GM12878 (cell line): ENCODE measurements around the gene CREB5. TPM values are rescaled to one million over a fixed set of nuclear protein-coding genes. Genes with fewer than 3 reads are reported as not detected.

Experiments used
- ATAC-seq: fragments of 200-7000 bp; cut with Tn5 transposase; 3 replicates; pipeline ENCODE4 v1.9.1; 2020; ENCODE audit warnings: mild to moderate bottlenecking, moderate library complexity
- BruUV-seq: library from RNA; stranded (reverse); fragments of 400-500 nt; replicated peaks from 2 replicates; lab custom pipeline; 2021; lab: Mats Ljungman, UMichigan
- CTCF ChIA-PET: fragments of 300-600 bp; sonication (Branson Sonifier 250); formaldehyde crosslinking; extraction: SDS; loops from one replicate; lab custom pipeline; 2021; ENCODE audit warnings: inconsistent platforms; lab: Yijun Ruan, JAX
- POLR2A ChIA-PET: fragments of 350-600 bp; formaldehyde crosslinking; extraction: SDS; loops from one replicate; lab custom pipeline; 2021; ENCODE audit warnings: inconsistent platforms; lab: Charles Lee
- RAD21 ChIA-PET: fragments of 300-600 bp; sonication (Branson Sonifier 250); formaldehyde crosslinking; loops from one replicate; lab custom pipeline; 2023; ENCODE audit warnings: antibody characterized with exemption; ENCODE audit not compliant: unreplicated experiment; lab: Charles Lee
- SMC1A ChIA-PET: fragments of 300-600 bp; sonication (Branson Sonifier 250); formaldehyde crosslinking; loops from one replicate; lab custom pipeline; 2023; ENCODE audit not compliant: unreplicated experiment, uncharacterized antibody; lab: Charles Lee
- DNase-seq: peaks from one replicate; pipeline ENCODE4 v3.0.0-alpha.2; 2011; ENCODE audit warnings: low read depth, low spot score
- FAIRE-seq: peaks from 3 replicates; lab custom pipeline; 2011; peaks lifted over from hg19 to GRCh38; lab: Jason Lieb, UNC
- H2AFZ ChIP-seq: 2 replicates; pipeline ENCODE4 v1.6.0; 2011; ENCODE audit warnings: low read depth, low read length, control low read depth; ENCODE audit not compliant: control insufficient read depth
- H3K27ac ChIP-seq: 2 replicates; pipeline ENCODE4 v1.5.1; 2011; ENCODE audit warnings: control low read depth; ENCODE audit not compliant: control insufficient read depth, insufficient read depth
- H3K27me3 ChIP-seq, 2 experiments: replicated peaks in 1 of 2; 2 replicates each; pipeline versions ENCODE4 v1.6.0 to v1.6.1; 2011; ENCODE audit warnings: low read length in 1 of 2; ENCODE audit not compliant: control insufficient read depth in 2 of 2, insufficient read depth in 2 of 2
- H3K36me3 ChIP-seq, 2 experiments: 2 replicates each; pipeline ENCODE4 v1.5.1; 2011; ENCODE audit warnings: low read length in 1 of 2; ENCODE audit not compliant: control insufficient read depth in 2 of 2, insufficient read depth in 2 of 2
- H3K4me1 ChIP-seq: 2 replicates; pipeline ENCODE4 v1.6.1; 2011; ENCODE audit warnings: mild to moderate bottlenecking, low read length, moderate library complexity, mixed read lengths; ENCODE audit not compliant: control insufficient read depth, insufficient read depth
- H3K4me2 ChIP-seq: 2 replicates; pipeline ENCODE4 v1.6.0; 2011; ENCODE audit warnings: control low read depth; ENCODE audit not compliant: control insufficient read depth, insufficient read depth
- H3K4me3 ChIP-seq: fragments of 200-600 bp; sonication (generic); 2 replicates; pipeline ENCODE4 v1.5.1; 2016
- H3K79me2 ChIP-seq: 2 replicates; pipeline ENCODE4 v1.6.0; 2011; ENCODE audit warnings: low read length; ENCODE audit not compliant: control insufficient read depth, insufficient read depth
- H3K9ac ChIP-seq: 2 replicates; pipeline ENCODE4 v1.8.0; 2011; ENCODE audit warnings: low read length, control low read depth, mixed read lengths; ENCODE audit not compliant: control insufficient read depth, insufficient read depth
- H3K9me3 ChIP-seq: replicated peaks from 3 replicates; pipeline ENCODE4 v1.5.1; 2011; ENCODE audit warnings: mild to moderate bottlenecking, low read length; ENCODE audit not compliant: control insufficient read depth, insufficient read depth
- H4K20me1 ChIP-seq: 2 replicates; pipeline ENCODE4 v1.6.0; 2011; ENCODE audit not compliant: control insufficient read depth, insufficient read depth
- CHD1 ChIP-seq: IDR thresholded peaks from 2 replicates; pipeline ENCODE4 v1.6.1; 2012; ENCODE audit warnings: low read depth, low read length, improper control_type of control experiment
- CREB1 ChIP-seq: IDR thresholded peaks from 2 replicates; pipeline ENCODE4 v1.6.1; 2012; ENCODE audit warnings: low read depth, mild to moderate bottlenecking, inconsistent platforms
- EZH2 ChIP-seq: IDR thresholded peaks from 2 replicates; pipeline ENCODE4 v1.6.1; 2012; ENCODE audit warnings: low read depth, mild to moderate bottlenecking, control low read depth, inconsistent platforms, low read length, borderline replicate concordance; ENCODE audit not compliant: control insufficient read depth
- FOS ChIP-seq: IDR thresholded peaks from 3 replicates; pipeline ENCODE4 v1.6.1; 2011; ENCODE audit warnings: borderline replicate concordance; ENCODE audit not compliant: insufficient read length; ENCODE audit errors: extremely low read depth
- HDAC6 ChIP-seq: fragments of 200-600 bp; sonication (generic); IDR thresholded peaks from one replicate; pipeline ENCODE4 v1.8.0; 2017; ENCODE audit warnings: antibody characterized with exemption; ENCODE audit not compliant: unreplicated experiment
- IKZF2 ChIP-seq, 2 experiments: fragments of 450-650 bp; IDR thresholded peaks; 2 replicates each; pipeline ENCODE4 v1.6.1; 2017; ENCODE audit warnings: mild to moderate bottlenecking in 2 of 2, moderate library complexity in 2 of 2
- KAT2A ChIP-seq: conservative IDR thresholded peaks from 2 replicates; pipeline ENCODE4 v1.6.1; 2011; ENCODE audit warnings: low read depth, low read length; ENCODE audit not compliant: control insufficient read depth
- KDM1A ChIP-seq: fragments of 200-600 bp; sonication (generic); IDR thresholded peaks from 2 replicates; pipeline ENCODE4 v1.6.1; 2016; ENCODE audit warnings: borderline replicate concordance
- MEF2A ChIP-seq: IDR thresholded peaks from 2 replicates; pipeline ENCODE4 v1.6.1; 2011; ENCODE audit warnings: low read depth, mild to moderate bottlenecking, low read length, moderate library complexity; ENCODE audit not compliant: insufficient read depth
- MYB ChIP-seq: fragments of 150-350 bp; IDR thresholded peaks from 2 replicates; pipeline ENCODE4 v1.6.1; 2014; ENCODE audit warnings: mild to moderate bottlenecking, low read depth, low read length, borderline replicate concordance
- NR2F1 ChIP-seq: fragments of 450-650 bp; conservative IDR thresholded peaks from 2 replicates; pipeline ENCODE4 v1.6.1; 2017; ENCODE audit warnings: mild to moderate bottlenecking
- POLR2AphosphoS2 ChIP-seq: IDR thresholded peaks from 2 replicates; pipeline ENCODE4 v1.6.1; 2011; ENCODE audit warnings: low read depth, mild to moderate bottlenecking, low read length, improper control_type of control experiment, moderate library complexity
- RAD21 ChIP-seq: IDR thresholded peaks from 2 replicates; pipeline ENCODE4 v1.6.1; 2011; ENCODE audit warnings: mild to moderate bottlenecking, low read depth, low read length, moderate library complexity; ENCODE audit not compliant: insufficient read depth
- RELA ChIP-seq: fragments of 450-650 bp; IDR thresholded peaks from 2 replicates; pipeline ENCODE4 v1.8.0; 2014; ENCODE audit warnings: borderline replicate concordance; ENCODE audit not compliant: partially characterized antibody
- RFX5 ChIP-seq: IDR thresholded peaks from 2 replicates; pipeline ENCODE4 v1.6.1; 2011; ENCODE audit warnings: low read depth, low read length, improper control_type of control experiment
- SMARCA5 ChIP-seq: fragments of 450-650 bp; IDR thresholded peaks from 2 replicates; pipeline ENCODE4 v1.6.1; 2017; ENCODE audit warnings: mild to moderate bottlenecking
- SMC3 ChIP-seq: IDR thresholded peaks from 2 replicates; pipeline ENCODE4 v1.6.1; 2011; ENCODE audit warnings: low read length, improper control_type of control experiment, borderline replicate concordance
- YY1 ChIP-seq: IDR thresholded peaks from 2 replicates; pipeline ENCODE4 v1.6.1; 2011; ENCODE audit warnings: low read depth, mild to moderate bottlenecking, low read length
- ZNF622 ChIP-seq: fragments of 450-650 bp; IDR thresholded peaks from 2 replicates; pipeline ENCODE4 v1.6.1; 2017; ENCODE audit warnings: mild to moderate bottlenecking, inconsistent platforms
- whole genome bisulfite sequencing: methylation state at CpG from one replicate; pipeline ENCODE4 v1.1.6; 2016; ENCODE audit warnings: low lambda C conversion rate; ENCODE audit not compliant: insufficient replicate concordance, insufficient coverage; ENCODE audit errors: missing lambda C conversion rate; 5-methylcytosine and 5-hydroxymethylcytosine counted together
- in situ Hi-C: fragments of 300-500 bp; cut with MboI; formaldehyde crosslinking; loops from 9 replicates; pipeline ENCODE4 v1.14.3; 2018; ENCODE audit warnings: mixed read lengths
- intact Hi-C: fragments of 100-400 bp; cut with micrococcal nuclease; formaldehyde crosslinking; loops from one replicate; pipeline ENCODE4 v1.14.2; 2022; ENCODE audit not compliant: unreplicated experiment
- polyA plus RNA-seq, 11 experiments: library from polyadenylated mRNA; depleted of rRNA in 4 of 11; unstranded in 6 of 11; stranded (reverse) in 5 of 11; fragments of >200 nt; fragmentation: Nextera tagmentation in 4 of 11; fragmentation: Illumina TruSeq in 1 of 11; extraction: Ambion mirVana in 4 of 11; extraction: Trizol in 1 of 11; gene quantifications; 1 replicate in 1 of 11; 2 replicates in 10 of 11; pipeline versions ENCODE4 v1.2.1 to v1.2.3, GENCODE V29; 2011 to 2016; ENCODE audit warnings: inconsistent platforms in 2 of 11, missing spikeins in 2 of 11, low read depth in 1 of 11
- total RNA-seq, 4 experiments: library from RNA; depleted of rRNA in 3 of 4; stranded (reverse); fragments of >200 nt in 3 of 4; fragmentation: Illumina TruSeq in 1 of 4; extraction: Trizol in 1 of 4; gene quantifications; 2 replicates each; pipeline versions ENCODE4 v1.2.1 to v1.2.3, GENCODE V29; 2013 to 2021
- TF ChIP-seq, protein P1 (sequence below): fragments of 450-650 bp; IDR thresholded peaks from 2 replicates; pipeline ENCODE4 v1.6.1; 2017; ENCODE audit warnings: low read depth, mild to moderate bottlenecking, moderate library complexity
- TF ChIP-seq, protein P2 (sequence below): fragments of 450-650 bp; IDR thresholded peaks from 2 replicates; pipeline ENCODE4 v1.6.1; 2016; ENCODE audit warnings: mild to moderate bottlenecking
- TF ChIP-seq, protein P3 (sequence below): IDR thresholded peaks from 2 replicates; pipeline ENCODE4 v1.6.1; 2012; ENCODE audit warnings: low read depth, low read length, improper control_type of control experiment

Gene CREB5
- total and polyA plus RNA-seq, 10 of the 15 experiments (the other 5 are each of a cell fraction or from before 2014, with no cell fraction given) = 12.9 to 74.1 (median 53.0) TPM

DNA sequence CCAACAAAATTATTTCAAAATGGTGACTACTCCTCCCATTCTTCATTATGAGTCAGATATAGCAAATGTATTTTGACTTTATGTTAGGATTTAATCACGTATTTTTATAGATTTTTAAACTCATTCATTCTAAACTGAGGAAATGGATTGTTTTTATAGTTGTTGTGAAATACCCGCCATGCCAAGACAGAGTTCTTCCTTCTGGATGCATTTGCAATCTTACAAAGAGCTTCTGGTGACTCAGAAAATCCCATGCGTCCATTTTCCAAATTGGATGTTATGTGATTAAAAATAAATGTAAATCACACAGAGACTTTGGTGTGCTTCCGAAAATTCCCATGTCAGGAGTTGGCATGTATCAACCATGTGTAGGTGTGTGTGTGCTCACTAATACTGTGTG, 366.5 kb downstream of the CREB5 start (continued):
- TF ChIP-seq YY1 (no peak), NR2F1 (no peak)
- TF ChIP-seq, all 136 proteins: peak for 0

DNA sequence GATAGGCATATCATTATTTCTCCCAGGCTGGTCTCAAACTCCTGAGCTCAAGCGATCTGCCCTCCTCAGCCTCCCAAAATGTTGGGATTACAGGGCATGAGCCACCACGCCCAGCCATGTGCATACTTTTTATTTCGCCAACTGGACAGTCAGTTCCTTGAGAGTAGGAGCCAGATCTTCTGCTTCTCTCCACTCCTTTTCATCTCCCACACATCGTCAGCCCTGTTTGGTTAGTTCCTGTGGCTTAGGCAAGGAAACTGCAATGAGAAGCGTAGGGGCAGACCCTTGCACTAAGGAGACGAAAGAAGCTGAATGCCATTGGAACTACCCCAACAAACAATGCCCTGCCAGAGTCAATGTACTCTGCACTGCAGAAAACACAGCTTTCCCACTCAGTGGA, 367.6 kb downstream of the CREB5 start:
- WGBS = 46% methylated on average over 6 of the region's 6 CpGs
- Histone ChIP-seq H3K79me2 (no peaks in the 10 kb centered on the region), H3K4me3 (no peak overlapping the region), H3K36me3 (no peaks in the 10 kb centered on the region; a peak in 1 of 4 replicates), H3K9me3 (no peaks in the 10 kb centered on the region), H3K27ac (no peak overlapping the region), H3K4me2 (no peak overlapping the region), H3K4me1 (peaks cover 4% of the 10 kb centered on the region), H2AFZ (no peak overlapping the region), H3K27me3 (no peaks in the 10 kb centered on the region), H4K20me1 (no peaks in the 10 kb centered on the region)
- ChIA-PET SMC1A (interaction anchor here (0.6 to 1.2 kb wide), 3 partner anchors 26 to 537 kb away, joined by 3 to 4 read pairs (median 3); no protein-coding TSS in a partner anchor), CTCF (interaction anchor here (1.4 kb wide), 1 partner anchor 11 kb away, joined by 3 read pairs; no protein-coding TSS in a partner anchor), RAD21 (no interaction called here)
- no TSS peak for BruUV-seq
- DNase-seq (no peak), FAIRE-seq (no peak), ATAC-seq (no peak)
- TF ChIP-seq CREB1 = no peak
- TF ChIP-seq FOS = no peak
- TF ChIP-seq IKZF2 (IDR thresholded peaks at IDR 0.05) = no peak
- no peak for TF ChIP-seq SMC3
- no peak for TF ChIP-seq POLR2AphosphoS2
- TF ChIP-seq RFX5 = no peak
- TF ChIP-seq, protein P1, sequence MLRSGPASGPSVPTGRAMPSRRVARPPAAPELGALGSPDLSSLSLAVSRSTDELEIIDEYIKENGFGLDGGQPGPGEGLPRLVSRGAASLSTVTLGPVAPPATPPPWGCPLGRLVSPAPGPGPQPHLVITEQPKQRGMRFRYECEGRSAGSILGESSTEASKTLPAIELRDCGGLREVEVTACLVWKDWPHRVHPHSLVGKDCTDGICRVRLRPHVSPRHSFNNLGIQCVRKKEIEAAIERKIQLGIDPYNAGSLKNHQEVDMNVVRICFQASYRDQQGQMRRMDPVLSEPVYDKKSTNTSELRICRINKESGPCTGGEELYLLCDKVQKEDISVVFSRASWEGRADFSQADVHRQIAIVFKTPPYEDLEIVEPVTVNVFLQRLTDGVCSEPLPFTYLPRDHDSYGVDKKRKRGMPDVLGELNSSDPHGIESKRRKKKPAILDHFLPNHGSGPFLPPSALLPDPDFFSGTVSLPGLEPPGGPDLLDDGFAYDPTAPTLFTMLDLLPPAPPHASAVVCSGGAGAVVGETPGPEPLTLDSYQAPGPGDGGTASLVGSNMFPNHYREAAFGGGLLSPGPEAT = no peak
- TF ChIP-seq HDAC6 = no peak
- TF ChIP-seq MYB = no peak
- TF ChIP-seq SMARCA5 = no peak
- no peak for TF ChIP-seq KAT2A
- TF ChIP-seq, protein P2, sequence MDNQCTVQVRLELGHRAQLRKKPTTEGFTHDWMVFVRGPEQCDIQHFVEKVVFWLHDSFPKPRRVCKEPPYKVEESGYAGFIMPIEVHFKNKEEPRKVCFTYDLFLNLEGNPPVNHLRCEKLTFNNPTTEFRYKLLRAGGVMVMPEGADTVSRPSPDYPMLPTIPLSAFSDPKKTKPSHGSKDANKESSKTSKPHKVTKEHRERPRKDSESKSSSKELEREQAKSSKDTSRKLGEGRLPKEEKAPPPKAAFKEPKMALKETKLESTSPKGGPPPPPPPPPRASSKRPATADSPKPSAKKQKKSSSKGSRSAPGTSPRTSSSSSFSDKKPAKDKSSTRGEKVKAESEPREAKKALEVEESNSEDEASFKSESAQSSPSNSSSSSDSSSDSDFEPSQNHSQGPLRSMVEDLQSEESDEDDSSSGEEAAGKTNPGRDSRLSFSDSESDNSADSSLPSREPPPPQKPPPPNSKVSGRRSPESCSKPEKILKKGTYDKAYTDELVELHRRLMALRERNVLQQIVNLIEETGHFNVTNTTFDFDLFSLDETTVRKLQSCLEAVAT = no peak
- no peak for TF ChIP-seq CHD1
- TF ChIP-seq MEF2A = no peak
- TF ChIP-seq, protein P3, sequence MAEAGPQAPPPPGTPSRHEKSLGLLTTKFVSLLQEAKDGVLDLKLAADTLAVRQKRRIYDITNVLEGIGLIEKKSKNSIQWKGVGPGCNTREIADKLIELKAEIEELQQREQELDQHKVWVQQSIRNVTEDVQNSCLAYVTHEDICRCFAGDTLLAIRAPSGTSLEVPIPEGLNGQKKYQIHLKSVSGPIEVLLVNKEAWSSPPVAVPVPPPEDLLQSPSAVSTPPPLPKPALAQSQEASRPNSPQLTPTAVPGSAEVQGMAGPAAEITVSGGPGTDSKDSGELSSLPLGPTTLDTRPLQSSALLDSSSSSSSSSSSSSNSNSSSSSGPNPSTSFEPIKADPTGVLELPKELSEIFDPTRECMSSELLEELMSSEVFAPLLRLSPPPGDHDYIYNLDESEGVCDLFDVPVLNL = no peak
- TF ChIP-seq KDM1A = no peak
- no peak for TF ChIP-seq EZH2
- TF ChIP-seq RAD21 = no peak
- TF ChIP-seq ZNF622 = no peak
- TF ChIP-seq RELA = no peak
- TF ChIP-seq, all 136 proteins: peak for 0
- intact Hi-C loops = no loop called here
- no peak overlapping the region for H3K9ac ChIP-seq
- POLR2A ChIA-PET = interaction anchor here (0.6 kb wide), 1 partner anchor 71 kb away, joined by 3 read pairs; no protein-coding TSS in a partner anchor
- in situ Hi-C loops = no loop called here
